Measurements from ENCODE around the gene UBE2QL1.

The UBE2QL1 gene

GRCh38 chr5:6446626-6447309, 1.9 kb upstream of the UBE2QL1 start:
- no peak for DNase-seq (ENCODE audit: low read depth)
- TF ChIP-seq CTCF (IDR thresholded peaks at IDR 0.05; ENCODE audit: insufficient read depth, low read depth, low read length, missing control alignments), result no peak
- no peak overlapping the region for H3K4me3 ChIP-seq (ENCODE audit: low read length)

GRCh38 chr5:6447384-6448140, 1.1 kb upstream of the UBE2QL1 start:
- DNase-seq (ENCODE audit: low read depth), result no peak
- no peak for TF ChIP-seq CTCF (IDR thresholded peaks at IDR 0.05; ENCODE audit: insufficient read depth, low read depth, low read length, missing control alignments)

GRCh38 chr5:6448141-6448491, 543 bp upstream of the UBE2QL1 start:
- H3K4me3 ChIP-seq (ENCODE audit: low read length), result no peak overlapping the region
- no peak for TF ChIP-seq CTCF (IDR thresholded peaks at IDR 0.05; ENCODE audit: insufficient read depth, low read depth, low read length, missing control alignments)
- DNase-seq (ENCODE audit: low read depth), result no peak

More at GRCh38 chr5:6447384-6448140, 1.1 kb upstream of the UBE2QL1 start:
- no peak overlapping the region for H3K4me3 ChIP-seq (ENCODE audit: low read length)

GRCh38 chr5:6449465-6450158, 953 bp downstream of the UBE2QL1 start:
- no peak overlapping the region for H3K4me3 ChIP-seq (ENCODE audit: low read length)
- no peak for DNase-seq (ENCODE audit: low read depth)
- no peak for TF ChIP-seq CTCF (IDR thresholded peaks at IDR 0.05; ENCODE audit: insufficient read depth, low read depth, low read length, missing control alignments)

- H3K4me3 ChIP-seq (ENCODE audit: low read length), result no peak overlapping the region
- TF ChIP-seq CTCF (IDR thresholded peaks at IDR 0.05; ENCODE audit: insufficient read depth, low read depth, low read length, missing control alignments), result no peak
- DNase-seq (ENCODE audit: low read depth), result no peak
Observed at GRCh38 chr5:6450319-6450833, 1.7 kb downstream of the UBE2QL1 start.

- H3K4me3 ChIP-seq (ENCODE audit: low read length), result no peak overlapping the region
Observed at GRCh38 chr5:6452622-6453504, 4.2 kb downstream of the UBE2QL1 start.

More at GRCh38 chr5:6452622-6453504, 4.2 kb downstream of the UBE2QL1 start:
- no peak for TF ChIP-seq CTCF (IDR thresholded peaks at IDR 0.05; ENCODE audit: insufficient read depth, low read depth, low read length, missing control alignments)
- DNase-seq (ENCODE audit: low read depth), result no peak
